Glomerular visceral epithelial cell (primary cell): Measurements from ENCODE around the gene SCN8A.
"Not testable (repeated sequence)": the region's sequence is repeated elsewhere in the genome, so short reads cannot be mapped to it uniquely, and the experiment has no call there.

Source experiments
- DNase-seq: peaks from one replicate; pipeline ENCODE4 v3.0.0-alpha.2; 2016; ENCODE audit errors: extremely low spot score

The SCN8A gene

DNA sequence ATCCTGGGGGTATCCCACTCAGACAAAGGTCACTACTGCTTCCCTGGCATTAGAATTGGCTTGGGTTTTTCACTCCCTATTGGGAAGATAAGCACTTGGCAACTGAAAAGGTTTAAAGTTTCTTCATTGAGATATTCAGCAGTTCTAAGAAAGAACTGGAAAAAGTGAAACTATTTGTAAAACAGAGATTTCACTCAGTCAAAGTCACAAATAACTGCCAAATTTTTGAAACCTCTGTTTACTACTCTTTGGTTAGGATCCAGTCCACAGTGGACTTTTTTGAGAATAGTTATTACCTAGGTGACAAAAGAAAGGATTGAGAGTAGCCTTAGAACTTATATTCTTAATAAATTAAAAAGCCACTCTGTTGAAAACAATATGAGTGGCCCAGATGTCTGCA is 172.7 kb downstream of the SCN8A start:
- DNase-seq: no peak

DNA sequence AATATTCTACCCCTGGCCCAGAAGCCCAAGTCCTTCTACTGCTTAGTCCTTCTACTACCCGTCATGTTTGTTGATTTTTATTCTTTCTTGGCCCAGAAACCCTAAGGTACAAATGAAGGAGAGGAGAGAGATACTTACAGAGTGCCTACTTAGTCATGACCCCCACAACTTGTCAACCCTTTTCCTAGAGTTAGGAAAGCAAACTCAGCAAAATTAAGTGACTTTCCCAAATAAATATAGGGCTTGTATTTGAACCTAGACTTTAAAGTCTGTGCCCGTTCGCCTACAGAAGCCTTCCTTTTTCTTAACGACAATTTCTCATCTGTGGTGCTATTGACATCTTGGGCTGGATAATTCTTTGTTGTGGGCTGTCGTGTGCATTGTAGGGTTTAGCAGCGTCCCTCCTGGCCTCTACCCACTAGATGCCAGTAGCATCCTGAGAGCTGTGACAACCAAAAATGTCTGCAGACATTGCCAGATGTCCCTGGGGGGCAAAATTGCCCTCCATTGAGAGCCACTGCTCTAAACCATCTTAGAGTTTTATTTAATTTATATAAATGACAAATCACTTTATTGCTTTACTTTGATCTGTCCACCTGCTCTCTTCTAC is 175.1 kb downstream of the SCN8A start:
- no peak for DNase-seq

DNA sequence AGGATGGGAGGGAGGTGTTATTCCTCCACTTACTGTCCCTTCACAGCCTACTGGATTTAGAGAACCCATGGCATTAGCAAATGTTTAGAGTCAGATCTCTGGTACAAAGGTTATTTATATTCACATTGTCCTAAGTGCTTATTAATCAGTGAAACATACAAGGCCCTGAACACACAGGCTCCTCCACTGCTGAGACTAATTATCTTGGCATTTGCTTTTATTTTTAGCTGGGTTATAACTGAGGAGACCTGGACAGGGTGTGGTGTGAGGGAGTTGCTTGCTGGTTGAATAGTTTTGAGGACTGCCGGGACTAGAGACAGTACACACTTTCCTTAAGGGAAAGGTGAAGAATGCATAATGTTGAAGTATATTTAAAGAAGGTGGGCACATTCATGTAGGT is 180.0 kb downstream of the SCN8A start:
- DNase-seq: no peak

DNA sequence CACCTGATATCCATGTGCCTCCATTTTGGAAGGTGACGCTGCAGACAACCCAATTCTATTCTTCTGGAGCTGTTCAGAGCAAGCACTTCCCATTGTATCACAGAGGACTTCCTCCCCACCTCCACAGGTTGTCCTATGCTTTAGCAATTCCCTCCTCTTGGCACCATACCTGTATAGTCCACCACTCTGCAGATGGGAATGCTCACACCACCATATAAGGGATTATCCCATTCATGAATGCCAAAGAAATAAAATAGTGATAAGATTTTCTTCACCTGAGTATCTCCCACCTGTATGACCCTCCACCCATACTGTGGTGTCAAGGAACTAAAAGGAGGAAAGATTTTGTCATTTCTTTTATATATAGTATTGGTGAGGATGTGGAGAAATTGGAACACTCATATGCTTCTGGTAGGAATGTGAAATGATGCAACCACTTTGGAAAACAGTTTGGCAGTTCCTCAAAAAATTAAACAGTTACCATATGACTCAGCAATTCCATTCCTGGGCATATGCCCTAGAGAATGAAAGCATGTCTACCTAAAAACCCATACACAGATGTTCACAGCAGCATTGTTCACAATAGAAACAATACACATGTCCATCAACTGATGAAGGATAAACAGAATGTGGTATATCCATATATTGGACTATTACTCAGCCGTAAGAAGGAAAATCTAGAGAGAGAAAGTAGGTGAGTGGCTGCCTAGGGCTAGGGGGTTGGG is 182.3 kb downstream of the SCN8A start:
- DNase-seq: peak; percentile 61

DNA sequence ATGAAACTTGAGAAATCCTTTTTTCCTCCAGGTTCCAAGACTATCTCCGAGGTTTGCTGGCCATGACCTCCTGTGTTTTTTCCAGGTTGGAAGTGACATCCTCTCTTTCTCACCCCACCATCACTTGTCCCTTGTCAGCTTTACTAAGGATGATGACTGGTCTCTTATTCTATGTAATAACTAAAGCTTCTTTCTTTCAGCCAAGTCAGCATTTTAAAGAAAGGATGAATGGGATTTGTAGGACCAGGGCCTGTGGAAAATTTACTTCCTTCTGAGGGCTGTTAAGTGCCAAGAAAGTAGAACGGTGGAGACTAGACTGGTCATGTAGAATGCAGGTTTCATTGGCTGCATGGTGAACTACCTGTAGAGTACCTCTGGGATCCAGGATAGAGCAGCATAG is 183.9 kb downstream of the SCN8A start:
- DNase-seq: no peak

DNA sequence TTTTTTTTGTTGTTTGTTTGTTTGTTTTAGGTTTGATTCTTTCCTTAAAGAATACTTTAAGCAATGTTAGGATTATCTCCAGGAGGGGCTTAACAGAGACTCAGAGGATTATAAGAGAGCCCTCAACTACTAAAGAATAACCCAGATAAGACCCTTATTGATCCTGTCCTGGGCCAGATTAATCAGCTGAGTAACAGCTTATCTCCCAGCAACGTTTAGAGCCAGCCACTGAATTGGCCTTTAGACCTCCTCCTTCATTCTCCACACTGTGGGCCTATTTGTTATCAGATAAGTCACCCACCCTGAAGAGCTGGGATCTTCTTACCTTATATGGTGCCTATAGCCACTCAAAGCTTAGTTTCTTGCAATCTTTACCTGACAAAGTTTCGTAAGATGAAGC is 186.4 kb downstream of the SCN8A start:
- no peak for DNase-seq

DNA sequence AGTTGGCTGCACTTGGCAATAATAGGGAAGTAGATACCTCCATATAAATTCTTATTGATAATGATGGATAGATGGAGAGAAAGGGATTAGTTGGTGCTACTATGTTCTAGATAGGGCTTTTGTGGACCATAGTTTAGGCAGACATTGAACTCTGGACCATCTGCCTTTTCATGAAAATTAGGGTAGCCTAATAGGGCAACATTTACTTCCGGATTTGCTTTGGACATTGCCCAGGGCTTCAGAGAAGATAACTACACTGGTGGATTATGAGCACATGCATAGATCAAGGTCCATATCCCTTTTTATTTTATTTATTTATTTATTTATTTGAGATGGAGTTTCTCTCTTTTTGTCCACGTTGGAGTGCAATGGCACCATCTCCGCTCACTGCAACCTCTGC is 186.9 kb downstream of the SCN8A start:
- DNase-seq: no peak

DNA sequence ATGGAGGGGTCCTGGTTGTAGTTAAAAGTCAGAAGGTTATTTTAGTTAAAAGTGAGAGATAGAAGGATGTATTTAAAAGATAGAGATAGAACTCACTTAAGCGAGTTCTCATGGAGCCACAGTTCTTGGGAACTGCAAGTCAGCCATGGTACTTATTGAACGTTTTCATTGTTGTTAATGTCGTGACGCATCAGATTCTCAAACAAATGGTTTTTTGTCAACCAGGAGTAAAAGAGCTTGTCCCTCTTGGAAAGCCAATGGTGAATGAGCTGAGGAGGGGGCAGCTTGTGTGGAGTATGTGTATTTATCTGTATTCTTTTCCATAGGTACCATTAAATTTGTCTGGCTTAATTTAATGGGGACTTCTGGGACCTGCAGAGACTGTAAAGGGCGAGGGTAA is 188.8 kb downstream of the SCN8A start:
- no peak for DNase-seq

DNA sequence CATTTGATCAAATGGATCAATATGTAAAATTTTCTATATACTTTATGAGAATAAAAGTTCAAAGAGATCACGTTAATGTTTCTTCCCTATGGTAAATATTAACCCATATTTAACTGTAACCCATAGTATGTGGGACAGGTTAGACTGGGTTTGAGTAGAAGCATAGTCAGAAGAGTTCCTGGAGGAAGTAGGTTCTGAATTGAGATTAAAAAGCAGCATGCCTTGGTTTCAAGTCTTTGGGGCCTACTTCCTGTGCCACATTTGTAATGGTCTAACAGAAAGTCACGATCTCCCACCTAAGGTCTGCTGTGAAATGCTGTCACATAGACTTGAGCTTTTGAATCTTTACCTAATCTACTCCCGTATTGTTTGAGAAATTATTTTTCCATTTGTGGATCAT is 193.7 kb downstream of the SCN8A start:
- DNase-seq: no peak

DNA sequence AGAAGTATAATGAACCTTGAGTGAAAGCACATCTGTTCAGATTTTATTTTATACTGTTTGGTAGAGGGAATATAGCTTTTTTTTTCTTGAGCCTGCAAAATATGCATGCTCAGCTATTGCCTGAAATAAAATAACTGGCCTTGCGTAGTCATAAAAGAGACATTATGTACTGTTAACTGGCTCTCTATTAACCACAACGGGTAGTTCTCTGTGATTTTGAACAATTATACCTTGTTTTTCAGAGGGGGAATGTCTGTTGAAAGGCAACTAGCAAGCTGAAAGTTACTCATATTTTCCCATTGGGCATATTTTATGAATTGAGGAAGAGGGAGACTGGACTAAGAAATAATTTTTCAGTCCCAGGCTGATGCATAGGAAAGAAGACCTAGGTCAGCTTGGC is 194.9 kb downstream of the SCN8A start:
- DNase-seq: no peak

DNA sequence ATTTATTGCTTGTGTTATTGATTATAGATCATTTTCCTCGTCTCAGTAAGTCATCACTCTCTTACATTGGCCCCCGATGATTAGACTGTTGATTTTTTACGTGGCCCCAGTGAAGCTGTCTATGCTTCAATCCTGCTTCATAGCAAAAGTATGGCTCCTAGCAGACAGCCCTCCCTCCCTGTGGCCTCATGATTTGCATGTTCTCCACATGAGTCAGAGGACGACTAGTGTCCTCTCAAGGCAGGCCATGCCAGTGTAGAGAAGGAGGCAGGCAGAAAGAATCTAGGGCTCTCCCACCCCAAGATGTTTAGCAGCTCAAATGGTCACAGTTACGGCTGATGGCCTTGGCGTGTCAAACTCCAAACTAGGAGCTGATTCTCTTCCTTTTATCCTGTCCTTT is 197.8 kb downstream of the SCN8A start:
- DNase-seq: peak; percentile 60

DNA sequence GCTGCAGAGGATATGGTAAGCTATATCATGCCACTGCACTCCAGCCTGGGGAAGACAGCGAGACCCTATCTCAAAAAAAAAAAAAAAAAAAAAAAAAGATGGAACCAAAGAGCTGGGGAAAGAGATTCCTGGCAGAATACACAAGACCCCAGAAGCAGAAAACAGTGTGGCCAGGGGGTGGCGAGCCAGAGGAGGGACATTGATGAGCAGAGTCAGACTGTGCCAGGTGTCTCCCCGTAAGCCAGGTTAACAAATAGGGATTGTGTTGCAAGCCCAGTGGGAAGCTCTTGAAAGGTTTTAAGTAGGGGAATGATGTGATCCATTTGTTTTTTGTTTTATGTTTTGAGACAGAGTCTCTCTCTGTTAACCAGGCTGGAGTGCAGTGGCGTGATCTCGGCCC is 201.4 kb downstream of the SCN8A start:
- DNase-seq: no peak

DNA sequence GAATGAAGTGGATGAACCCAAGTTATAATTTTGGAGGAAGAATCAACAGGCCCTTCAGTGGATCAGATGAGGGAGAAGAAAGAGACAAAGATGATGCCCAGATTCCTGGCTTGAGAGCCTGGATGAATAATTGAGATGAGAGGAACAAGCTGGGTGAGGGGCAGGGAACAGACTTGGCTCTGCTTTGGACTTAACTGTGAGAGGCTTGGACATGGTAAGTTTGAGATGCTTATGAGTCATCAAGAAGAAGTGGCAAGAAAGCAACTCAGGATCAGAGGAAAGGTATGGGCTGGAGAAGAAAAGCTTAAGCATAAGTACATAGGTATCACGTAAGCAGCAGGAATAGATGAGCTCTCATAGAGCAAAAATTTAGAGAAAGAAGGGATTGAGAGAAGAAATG is 202.2 kb downstream of the SCN8A start:
- no peak for DNase-seq

DNA sequence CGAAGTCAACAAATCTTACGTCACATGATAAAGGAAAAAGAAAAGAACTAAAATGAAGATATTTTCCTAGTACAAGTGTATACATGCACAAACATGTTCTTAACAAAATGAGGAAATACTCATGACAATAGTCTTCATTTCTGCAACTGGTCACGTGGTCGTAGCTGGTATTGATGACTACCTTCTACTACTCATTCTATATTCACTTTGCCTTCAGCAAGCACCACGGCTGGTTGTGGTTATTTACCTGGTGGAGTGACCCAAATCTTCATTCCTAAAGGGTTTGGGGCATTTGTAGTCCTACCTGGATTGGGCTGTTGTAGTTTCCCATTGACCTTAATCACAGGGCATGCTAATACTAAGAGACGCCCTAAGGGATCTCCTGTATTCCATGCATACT is 206.3 kb downstream of the SCN8A start:
- DNase-seq: no peak

DNA sequence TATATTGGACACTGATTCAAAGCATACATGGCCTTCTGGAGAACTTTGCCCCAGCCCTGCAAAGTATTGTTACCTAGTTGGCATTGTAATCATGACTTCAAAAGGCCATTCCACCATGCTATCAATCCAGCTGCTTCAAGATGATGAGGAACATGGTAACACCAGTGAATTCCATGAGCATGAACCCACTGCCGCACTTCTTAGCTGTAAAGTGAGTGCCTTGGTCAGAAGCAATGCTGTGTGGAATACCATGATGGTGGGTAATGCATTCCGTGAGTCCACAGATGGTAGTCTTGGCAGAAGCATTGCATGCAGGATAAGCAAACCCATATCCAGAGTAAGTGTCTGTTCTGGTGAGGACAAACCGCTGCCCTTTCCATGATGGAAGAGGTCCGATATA is 207.0 kb downstream of the SCN8A start:
- DNase-seq: not testable (repeated sequence)

DNA sequence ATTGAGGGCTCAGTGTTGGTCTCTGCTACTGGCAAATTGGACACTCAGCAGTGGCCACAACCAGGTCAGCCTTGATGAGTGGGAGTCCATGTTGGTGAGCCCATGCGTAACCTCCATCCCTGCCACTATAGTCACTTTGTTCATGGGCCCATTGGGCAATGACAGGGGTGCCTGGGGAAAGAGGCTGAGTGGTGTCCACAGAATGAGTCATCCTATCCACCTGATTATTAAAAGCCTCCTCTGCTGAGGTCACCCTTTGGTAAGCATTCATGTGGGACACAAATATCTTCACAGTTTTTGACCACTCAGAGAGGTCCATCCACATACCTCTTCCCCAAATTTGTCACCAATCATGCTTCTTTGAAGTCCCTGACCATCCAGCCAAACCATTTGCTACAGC is 207.5 kb downstream of the SCN8A start:
- peak; percentile 41 for DNase-seq

DNA sequence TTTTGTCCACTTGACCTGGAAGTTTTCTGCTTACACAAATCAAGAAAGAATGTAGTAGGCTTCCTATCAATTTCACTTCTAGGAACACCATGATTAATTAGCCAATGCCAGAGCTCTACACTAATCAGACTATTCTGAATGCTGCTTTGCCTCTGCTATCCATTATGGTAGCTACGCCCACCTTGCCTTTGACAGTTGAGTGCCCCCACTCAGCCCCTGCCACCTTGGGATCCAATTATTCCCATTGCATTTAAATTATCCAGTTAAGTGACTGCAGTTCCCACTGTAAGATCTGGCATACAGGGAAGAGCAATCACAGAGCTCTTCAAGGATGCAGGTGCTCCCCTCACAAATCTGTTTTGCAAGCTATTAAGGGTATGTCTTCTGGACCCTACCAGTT is 210.0 kb downstream of the SCN8A start:
- DNase-seq: no peak

DNA sequence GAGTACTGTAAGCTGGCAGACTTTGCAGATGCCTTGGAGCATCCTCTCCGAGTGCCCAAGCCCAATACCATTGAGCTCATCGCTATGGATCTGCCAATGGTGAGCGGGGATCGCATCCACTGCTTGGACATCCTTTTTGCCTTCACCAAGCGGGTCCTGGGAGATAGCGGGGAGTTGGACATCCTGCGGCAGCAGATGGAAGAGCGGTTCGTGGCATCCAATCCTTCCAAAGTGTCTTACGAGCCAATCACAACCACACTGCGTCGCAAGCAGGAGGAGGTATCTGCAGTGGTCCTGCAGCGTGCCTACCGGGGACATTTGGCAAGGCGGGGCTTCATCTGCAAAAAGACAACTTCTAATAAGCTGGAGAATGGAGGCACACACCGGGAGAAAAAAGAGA is 215.9 kb downstream of the SCN8A start:
- no peak for DNase-seq

DNA sequence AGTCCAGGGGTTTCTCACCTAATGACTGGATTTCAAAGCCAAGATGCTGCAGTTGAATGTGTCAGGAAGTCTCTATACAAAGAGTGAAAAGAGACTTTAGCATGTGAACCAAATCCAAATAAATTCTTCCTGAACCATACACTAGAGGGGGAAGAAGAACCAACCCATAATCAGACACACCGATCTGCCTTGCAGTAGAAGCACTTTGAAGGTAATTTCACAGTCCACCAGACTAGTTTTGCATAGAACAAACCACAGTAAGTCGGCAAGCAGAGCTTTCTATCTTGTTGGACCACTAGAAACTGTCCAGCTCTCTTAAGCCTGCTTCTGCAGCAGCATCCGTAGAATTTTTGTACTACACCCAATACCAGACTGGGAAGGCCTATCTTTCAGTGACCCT is 218.2 kb downstream of the SCN8A start:
- DNase-seq: no peak

DNA sequence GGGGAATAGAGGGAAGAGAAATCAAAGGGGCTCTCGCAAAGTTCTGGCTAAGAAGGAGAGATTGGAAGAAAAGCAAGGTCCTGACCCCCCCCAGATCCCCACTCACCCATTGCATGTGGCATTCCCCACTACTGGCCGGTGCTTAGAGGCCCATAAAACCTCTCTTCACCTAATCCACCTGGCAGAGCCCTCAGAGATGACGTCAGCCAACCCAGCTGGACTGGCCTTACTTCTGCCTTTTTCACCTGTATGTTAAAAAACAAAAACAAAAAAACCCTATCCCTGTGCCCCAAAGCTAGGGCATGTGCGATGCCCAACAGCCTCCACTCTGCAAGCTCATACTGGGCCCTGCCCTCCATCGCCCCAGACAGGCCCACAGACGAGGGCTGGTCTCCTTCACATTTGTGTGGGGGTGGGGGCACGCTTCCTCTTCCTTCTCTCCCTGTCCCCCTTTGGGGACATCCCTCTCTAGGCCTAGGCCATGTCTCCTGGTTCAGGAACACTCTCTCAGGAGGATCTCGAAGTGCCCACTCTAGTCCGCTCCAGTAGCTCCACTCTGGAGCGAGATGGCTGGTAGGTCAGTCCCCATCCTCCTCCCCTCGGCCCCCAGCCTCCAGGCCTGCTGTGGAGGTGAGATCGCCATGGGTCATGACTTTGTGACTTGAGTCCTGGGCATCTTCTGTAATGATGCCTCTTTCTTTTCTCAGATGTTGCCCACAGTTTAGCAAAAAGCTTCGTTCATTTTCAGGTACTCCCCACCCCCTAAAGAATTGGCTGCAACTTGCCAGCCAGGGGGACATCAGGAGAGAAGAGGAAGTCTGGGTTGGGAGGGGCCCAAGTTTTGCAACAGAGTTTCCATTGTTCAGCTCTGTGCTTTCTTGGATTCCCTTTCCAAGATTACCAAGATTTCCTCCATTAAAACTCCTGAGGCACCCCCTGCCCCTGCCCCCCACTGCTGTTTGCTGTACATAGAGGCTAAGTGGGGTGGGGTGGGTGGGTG is 220.5 kb downstream of the SCN8A start:
- DNase-seq: no peak

DNA sequence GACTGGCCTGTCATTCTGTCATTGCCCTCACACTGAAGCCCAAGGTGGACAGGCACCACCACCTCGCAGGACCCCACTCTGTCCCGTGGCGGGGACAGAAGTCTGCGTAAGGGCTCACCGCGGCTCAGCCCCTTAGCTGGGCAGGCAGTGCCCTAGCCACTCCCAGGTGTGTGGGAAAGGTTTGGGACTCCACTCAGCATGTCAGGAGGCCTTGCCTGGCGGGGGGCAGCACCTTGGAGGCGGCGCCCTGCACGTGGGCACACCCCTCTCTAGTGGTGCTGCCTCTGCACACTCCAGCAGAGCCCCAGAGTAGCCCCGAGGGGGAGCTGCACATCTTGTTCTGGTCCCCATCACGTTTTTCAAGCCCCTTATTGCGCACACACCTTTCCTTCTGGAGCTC is 221.8 kb downstream of the SCN8A start:
- DNase-seq: no peak

DNA sequence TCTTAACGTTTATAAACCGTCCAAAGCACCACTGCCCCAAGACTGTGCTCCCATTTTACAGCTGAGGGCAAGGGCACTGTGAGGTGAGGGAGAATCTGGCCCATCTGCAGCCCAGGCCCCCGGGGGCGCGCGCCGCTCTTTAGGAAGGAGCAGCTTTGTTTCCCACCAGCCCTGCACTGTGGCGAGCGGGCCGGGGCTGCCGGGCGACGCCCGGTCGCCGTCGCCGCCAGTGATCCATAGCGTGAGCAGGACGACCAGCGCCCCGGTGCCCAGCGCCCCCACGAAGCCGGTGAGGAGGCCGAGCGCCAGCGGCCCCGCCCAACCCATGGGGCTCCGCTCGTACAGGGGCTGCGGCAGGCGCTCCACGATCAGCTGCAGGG is 222.9 kb downstream of the SCN8A start:
- DNase-seq: no peak
